Thoracic aorta (tissue), 2 donors: Measurements from ENCODE around the gene MYO10. TPM values are rescaled to one million over a fixed set of nuclear protein-coding genes. Genes with fewer than 3 reads are reported as not detected.

ENCODE experiments used
- ATAC-seq: fragments of 150-250 bp; one replicate; pipeline ENCODE4 v1.8.0; 2017; ENCODE audit warnings: low read depth; ENCODE audit not compliant: insufficient number of reproducible peaks, low FRiP score
- DNase-seq: peaks from one replicate; pipeline ENCODE4 v3.0.0-alpha.2; 2020; ENCODE audit warnings: low spot score
- H3K27ac ChIP-seq, 2 donors: fragments of 200-600 bp; sonication (generic); 1 replicate in 1 of 2; 2 replicates in 1 of 2; pipeline ENCODE4 v1.5.1; 2016; ENCODE audit warnings: mild to moderate bottlenecking in 2 of 2, moderate library complexity in 2 of 2
- H3K27me3 ChIP-seq: fragments of 200-600 bp; sonication (generic); replicated peaks from 2 replicates; pipeline ENCODE4 v1.6.0; 2016; ENCODE audit warnings: mild to moderate bottlenecking; ENCODE audit not compliant: insufficient read depth
- H3K36me3 ChIP-seq: fragments of 200-600 bp; sonication (generic); one replicate; pipeline ENCODE4 v1.5.1; 2016
- H3K4me1 ChIP-seq, 2 donors: fragments of 200-600 bp; sonication (generic); 1 replicate in 1 of 2; 2 replicates in 1 of 2; pipeline versions ENCODE4 v1.5.1 to v1.6.0; 2016; ENCODE audit warnings: low read depth in 2 of 2, mild to moderate bottlenecking in 1 of 2; ENCODE audit not compliant: control insufficient read depth in 1 of 2
- H3K4me3 ChIP-seq: fragments of 200-600 bp; sonication (generic); 2 replicates; pipeline ENCODE4 v1.5.1; 2016; ENCODE audit warnings: mild to moderate bottlenecking
- H3K9me3 ChIP-seq: fragments of 200-600 bp; sonication (generic); 2 replicates; pipeline ENCODE4 v1.5.1; 2016
- total RNA-seq, 2 donors: library from RNA; depleted of rRNA; stranded (reverse); fragments of >200 nt; gene quantifications; one replicate each; pipeline versions ENCODE4 v1.1.0 to v1.2.3, GENCODE V29; 2016
- TF ChIP-seq, protein P1 (sequence below): fragments of 200-600 bp; sonication (generic); IDR thresholded peaks from one replicate; pipeline ENCODE4 v1.5.1; 2019; ENCODE audit warnings: antibody characterized with exemption

The MYO10 gene
- total RNA-seq, 2 donors from 2014 or later: 11.4 to 41.7 TPM

DNA sequence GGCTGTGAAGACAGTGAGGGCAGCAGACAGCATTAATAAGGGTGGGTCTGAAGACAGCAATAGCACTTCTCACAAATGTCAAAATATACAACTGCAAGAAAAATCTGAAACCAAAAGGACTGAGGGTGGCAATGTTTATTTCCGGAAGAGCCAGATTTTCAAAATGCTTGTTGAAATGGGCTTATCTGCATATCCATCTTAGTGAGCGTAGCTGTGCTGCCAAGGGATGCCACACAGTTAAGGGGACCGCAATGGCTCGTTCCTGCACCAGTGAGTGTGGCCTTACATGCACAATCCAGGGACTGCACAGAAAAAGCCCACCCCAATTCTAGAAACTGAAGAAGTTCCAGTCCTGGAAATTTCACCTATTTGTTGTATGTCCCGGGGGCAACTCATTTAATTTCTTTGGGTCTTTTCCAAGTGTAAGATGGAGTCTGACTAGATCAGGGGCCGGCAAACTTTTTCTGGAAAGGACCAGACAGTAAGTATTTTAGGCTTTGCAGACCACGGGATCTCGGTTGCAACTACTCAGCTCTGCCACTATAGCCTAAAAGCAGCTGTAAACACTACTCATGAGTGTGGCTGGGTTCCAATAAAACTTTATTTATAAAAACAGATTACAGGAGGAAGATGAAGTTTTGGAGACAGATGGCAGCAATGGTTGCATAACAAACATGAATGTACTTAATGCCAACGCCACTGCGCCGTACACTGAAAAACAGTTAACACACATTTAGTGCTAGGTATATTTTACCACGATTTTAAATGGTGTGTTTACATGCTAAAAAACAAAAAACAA is 154.1 kb downstream of the MYO10 start:
- Histone ChIP-seq H3K27me3 (no peaks in the 10 kb centered on the region), H3K9me3 (no peaks in the 10 kb centered on the region), H3K36me3 (no peaks in the 10 kb centered on the region), H3K27ac (no peak overlapping the region), H3K4me3 (no peak overlapping the region), H3K4me1 (no peaks in the 10 kb centered on the region)
- no peak for DNase-seq
- ATAC-seq: no peak
- TF ChIP-seq, protein P1, sequence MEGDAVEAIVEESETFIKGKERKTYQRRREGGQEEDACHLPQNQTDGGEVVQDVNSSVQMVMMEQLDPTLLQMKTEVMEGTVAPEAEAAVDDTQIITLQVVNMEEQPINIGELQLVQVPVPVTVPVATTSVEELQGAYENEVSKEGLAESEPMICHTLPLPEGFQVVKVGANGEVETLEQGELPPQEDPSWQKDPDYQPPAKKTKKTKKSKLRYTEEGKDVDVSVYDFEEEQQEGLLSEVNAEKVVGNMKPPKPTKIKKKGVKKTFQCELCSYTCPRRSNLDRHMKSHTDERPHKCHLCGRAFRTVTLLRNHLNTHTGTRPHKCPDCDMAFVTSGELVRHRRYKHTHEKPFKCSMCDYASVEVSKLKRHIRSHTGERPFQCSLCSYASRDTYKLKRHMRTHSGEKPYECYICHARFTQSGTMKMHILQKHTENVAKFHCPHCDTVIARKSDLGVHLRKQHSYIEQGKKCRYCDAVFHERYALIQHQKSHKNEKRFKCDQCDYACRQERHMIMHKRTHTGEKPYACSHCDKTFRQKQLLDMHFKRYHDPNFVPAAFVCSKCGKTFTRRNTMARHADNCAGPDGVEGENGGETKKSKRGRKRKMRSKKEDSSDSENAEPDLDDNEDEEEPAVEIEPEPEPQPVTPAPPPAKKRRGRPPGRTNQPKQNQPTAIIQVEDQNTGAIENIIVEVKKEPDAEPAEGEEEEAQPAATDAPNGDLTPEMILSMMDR: no peak

- no peaks in the 10 kb centered on the region for H3K9me3 ChIP-seq
- TF ChIP-seq, protein P1: no peak
- DNase-seq (no peak), ATAC-seq (no peak)
- H3K27me3 ChIP-seq: no peaks in the 10 kb centered on the region
- no peaks in the 10 kb centered on the region for H3K4me1 ChIP-seq
- no peaks in the 10 kb centered on the region for H3K36me3 ChIP-seq
- H3K27ac ChIP-seq: no peak overlapping the region
- no peak overlapping the region for H3K4me3 ChIP-seq
These were observed 155.8 kb downstream of the MYO10 start for GRCh38 chr5:16780325-16780724.

DNA sequence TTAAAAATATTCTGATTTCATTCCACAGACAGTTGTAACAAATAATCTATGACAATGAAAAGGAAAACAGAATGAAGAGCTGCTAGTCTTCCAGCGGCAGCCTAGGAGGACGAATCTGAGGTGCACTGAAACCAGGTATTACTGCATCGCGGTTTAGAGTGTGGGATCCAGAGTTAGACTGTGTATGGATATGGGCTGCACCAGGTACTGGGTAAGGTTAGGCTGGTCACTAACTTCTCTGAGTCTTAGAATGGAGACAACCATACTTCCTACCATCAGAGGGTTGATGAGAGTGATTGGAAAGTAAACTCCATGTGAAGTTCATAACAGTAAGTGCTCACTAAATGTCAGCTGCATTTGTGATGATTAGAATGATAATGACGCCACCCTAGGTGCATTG is 158.7 kb downstream of the MYO10 start:
- ATAC-seq: no peak
- TF ChIP-seq, protein P1: no peak
- Histone ChIP-seq H3K4me1 (no peaks in the 10 kb centered on the region), H3K4me3 (no peak overlapping the region), H3K27ac (no peak overlapping the region), H3K36me3 (no peaks in the 10 kb centered on the region), H3K9me3 (no peaks in the 10 kb centered on the region), H3K27me3 (no peaks in the 10 kb centered on the region)
- no peak for DNase-seq

DNA sequence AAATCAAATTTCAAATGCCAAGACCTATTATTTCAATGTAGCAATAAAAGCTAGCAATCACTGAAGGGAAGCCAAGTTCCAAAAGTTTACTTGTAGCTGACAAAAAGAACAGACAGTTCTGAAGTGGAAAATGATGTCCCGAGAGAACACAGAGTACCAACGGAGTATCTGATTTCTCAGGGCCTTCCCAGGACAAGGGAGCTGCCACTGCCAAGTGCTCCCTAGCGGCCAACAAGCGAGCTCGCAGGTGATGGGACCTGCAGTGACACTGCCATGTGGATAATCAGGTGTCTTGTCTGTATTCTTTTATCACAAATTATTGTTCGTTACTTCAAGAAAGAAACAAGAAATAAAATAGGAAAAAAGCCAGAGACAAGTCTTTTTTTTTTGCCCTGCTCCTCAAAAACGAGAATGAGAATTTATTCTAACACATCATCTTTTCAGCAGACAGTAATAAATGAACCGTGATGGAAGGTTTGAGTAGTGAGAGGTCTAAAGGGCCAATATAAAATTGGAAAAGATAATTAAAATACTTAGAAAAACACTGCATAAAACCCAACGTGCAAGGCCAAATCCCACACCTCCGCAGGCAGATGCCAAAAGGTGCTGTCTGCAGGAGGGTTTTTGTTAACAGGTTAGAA is 159.4 kb downstream of the MYO10 start:
- ATAC-seq (no peak), DNase-seq (no peak)
- H3K27ac ChIP-seq: no peak overlapping the region
- H3K36me3 ChIP-seq: no peaks in the 10 kb centered on the region
- no peaks in the 10 kb centered on the region for H3K9me3 ChIP-seq
- no peak overlapping the region for H3K4me3 ChIP-seq
- TF ChIP-seq, protein P1: no peak
- no peaks in the 10 kb centered on the region for H3K4me1 ChIP-seq
- no peaks in the 10 kb centered on the region for H3K27me3 ChIP-seq

GRCh38 chr5:16774806-16775205 is 161.3 kb downstream of the MYO10 start:
- no peak overlapping the region for H3K27ac ChIP-seq
- ATAC-seq: no peak
- no peaks in the 10 kb centered on the region for H3K9me3 ChIP-seq
- DNase-seq: no peak
- H3K27me3 ChIP-seq: no peaks in the 10 kb centered on the region
- H3K36me3 ChIP-seq: no peaks in the 10 kb centered on the region
- no peak overlapping the region for H3K4me3 ChIP-seq
- no peaks in the 10 kb centered on the region for H3K4me1 ChIP-seq
- TF ChIP-seq, protein P1: no peak
